Measurements from ENCODE around the gene LOXL1. TPM values are rescaled to one million over a fixed set of nuclear protein-coding genes. Genes with fewer than 3 reads are reported as not detected.

Gene LOXL1
- total and polyA plus RNA-seq, 2 of the 13 experiments (the other 11 are each of a cell fraction or from before 2014, with no cell fraction given) = 0.51 to 1.3 TPM

- TF ChIP-seq MLXIP (CRISPR knock-in tag; IDR thresholded peaks at IDR 0.05; ENCODE audit: borderline replicate concordance) = no peak
- no peak for TF ChIP-seq WIZ (CRISPR knock-in tag; IDR thresholded peaks at IDR 0.05)
- no peak for TF ChIP-seq ZNF878 (CRISPR knock-in tag; IDR thresholded peaks at IDR 0.05)
- no peak for TF ChIP-seq ZNF800 (CRISPR knock-in tag; IDR thresholded peaks at IDR 0.05)
- TF ChIP-seq HOXA9 (CRISPR knock-in tag; IDR thresholded peaks at IDR 0.05; ENCODE audit: borderline replicate concordance) = no peak
- TF ChIP-seq EED (CRISPR knock-in tag; IDR thresholded peaks at IDR 0.05) = no peak
- TF ChIP-seq ZBTB14 (CRISPR knock-in tag; IDR thresholded peaks at IDR 0.05) = no peak
- TF ChIP-seq HCFC1 (IDR thresholded peaks at IDR 0.05; ENCODE audit: low read depth, low read length) = no peak
- TF ChIP-seq ZFP91 (CRISPR knock-in tag; IDR thresholded peaks at IDR 0.05; ENCODE audit: borderline replicate concordance) = no peak
- TF ChIP-seq LBX2 (CRISPR knock-in tag; IDR thresholded peaks at IDR 0.05; ENCODE audit: borderline replicate concordance) = no peak
- no peak for TF ChIP-seq ZFYVE20 (CRISPR knock-in tag; IDR thresholded peaks at IDR 0.05; ENCODE audit: borderline replicate concordance, low read depth)
Measured at GRCh38 chr15:73942751-73943270, 16.5 kb downstream of the LOXL1 start (continued).
